RKO (cell line): ENCODE measurements around the gene EOGT.

Source experiments
- DNase-seq: peaks from one replicate; pipeline ENCODE4 v3.0.0-alpha.2; 2016; ENCODE audit warnings: low spot score

The EOGT gene

DNA sequence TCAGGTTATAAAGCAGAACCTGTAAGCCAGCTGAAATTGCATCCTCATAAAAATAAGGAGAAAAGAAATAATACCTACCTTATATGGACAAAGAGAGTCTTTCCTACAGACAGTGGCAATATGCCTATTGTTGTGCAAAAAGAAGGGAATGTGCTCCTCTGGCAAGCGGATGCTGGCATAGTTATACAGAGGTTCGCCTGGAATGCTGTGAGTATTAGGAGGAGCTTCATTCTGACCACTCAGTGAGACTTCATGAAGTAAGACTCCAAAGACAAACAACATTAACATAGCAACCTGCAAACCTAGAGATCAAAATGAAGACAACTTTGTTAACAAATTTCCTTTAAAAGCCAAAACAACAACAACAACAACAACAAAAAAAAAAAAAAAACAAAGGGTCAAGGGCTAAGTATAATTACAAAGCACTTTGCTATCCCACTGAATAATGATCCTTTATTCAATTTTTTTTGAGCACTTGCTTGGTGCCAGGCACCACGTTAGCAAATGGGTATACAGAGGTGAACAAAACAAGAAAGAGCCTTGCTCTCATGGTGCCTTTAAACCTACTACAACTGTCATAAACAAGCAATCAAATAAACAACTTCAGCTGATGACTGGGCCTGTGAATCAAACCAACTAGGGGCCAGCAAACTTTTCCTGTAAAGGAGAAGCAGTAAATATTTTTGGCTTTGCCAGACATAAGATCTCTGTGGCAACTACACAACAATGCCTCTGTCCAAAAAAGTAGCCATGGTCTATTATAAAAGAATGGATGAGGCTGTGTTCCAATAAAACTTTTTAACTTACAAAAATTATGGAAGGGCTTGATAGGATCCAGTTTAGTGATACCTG lies 3.7 kb downstream of the EOGT start:
- DNase-seq = no peak

DNA sequence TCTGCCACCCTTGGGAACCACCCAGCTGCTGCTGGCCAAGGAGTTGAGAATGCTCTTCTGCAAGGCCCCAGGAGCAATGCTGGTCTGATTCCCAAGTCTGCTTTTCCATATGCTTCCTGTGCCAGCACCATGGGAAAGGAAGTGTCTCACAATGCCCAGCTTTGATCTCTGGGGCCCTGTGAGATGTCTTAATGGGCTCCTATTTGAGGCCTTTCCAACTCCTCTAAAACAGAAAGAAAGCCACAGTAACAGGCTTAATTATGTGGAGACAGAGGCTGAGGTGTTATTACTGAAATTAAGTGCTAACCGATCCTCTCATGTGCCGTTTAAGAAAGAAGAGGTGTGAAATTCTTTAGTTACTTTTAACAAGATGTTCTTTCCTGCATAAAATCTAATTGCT lies 4.5 kb downstream of the EOGT start:
- DNase-seq = no peak

DNA sequence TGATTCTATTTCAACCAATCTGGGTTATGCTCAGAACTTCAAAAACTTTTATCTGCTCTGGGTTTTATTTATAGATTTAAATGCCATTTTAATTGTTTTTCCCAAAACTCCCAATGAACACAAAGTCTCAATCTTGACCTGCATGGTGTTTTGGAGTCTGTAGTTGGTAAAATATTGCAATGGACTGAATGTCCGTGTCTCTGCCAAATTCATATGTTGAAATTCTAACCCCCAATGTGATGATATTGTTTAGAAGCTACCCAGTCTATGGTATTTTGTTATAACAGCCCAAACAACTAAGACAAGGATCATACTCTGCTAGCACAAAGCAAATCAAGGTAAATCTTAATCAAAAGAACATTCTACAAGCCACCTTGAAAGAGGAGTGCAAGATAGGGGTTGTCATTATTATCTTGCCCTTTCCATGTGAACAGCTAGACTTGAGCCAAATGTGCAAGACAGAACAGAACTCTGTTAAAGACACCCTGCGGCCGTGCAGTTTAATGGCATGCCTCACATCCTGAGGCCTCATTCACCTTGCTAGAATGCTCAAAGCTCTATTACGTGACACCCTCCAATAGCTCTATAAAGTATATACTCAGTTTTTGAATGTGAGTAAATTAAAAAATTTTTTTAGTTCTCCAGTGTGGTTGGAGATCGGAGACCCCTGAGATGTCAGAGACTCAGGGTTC lies 7.5 kb downstream of the EOGT start:
- DNase-seq = no peak

DNA sequence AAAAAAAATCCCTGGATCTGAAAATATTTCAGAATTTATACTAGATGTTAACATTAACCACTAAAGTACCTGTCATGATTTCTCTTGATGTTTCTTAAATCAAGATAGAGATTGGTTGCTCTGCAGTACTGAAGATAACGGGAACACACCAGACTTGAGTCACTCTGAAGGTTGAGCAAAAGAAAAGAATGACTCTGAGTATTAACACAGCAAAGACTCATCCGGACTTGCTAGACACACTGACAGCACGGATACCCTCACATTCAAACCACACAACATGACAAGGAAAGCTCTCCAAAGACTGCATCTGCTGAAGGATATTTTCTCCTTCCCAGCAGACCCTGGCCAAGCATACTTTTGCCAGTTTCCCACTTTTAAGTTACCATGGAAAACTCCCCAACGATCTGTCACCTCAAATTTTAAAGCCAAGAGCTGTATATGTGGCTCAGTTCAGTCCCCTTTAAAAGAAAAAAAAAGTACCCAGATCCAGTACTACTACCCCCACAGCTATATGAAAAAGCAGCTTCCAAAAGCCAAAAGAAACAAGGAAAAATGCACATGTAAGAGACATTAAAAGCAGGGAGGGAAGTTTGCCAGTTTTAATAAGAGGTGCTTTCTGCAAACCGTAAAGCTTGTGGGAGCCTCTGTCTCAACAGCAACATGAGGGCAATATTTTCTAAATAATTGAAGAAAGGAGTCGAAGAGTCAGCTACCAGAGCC lies 8.3 kb downstream of the EOGT start:
- DNase-seq = no peak

DNA sequence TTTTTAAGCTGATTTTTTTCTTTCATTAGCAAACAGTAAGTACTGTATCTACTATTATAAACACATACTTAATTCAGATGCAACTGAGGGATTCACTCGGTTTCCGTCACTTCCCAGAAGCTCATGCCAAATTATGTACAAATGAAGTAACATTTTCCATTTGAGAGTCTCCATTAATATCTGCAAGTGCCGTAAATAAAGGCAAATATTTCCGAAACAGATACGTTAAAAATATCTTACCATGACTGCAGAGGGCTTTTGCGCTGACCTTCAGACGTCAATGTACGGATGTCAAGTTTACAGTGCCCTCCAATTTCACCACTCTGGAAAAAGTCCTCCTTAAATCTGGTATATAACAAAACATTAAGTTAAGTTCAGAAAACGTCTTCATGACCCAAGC lies 9.3 kb downstream of the EOGT start:
- DNase-seq = no peak

DNA sequence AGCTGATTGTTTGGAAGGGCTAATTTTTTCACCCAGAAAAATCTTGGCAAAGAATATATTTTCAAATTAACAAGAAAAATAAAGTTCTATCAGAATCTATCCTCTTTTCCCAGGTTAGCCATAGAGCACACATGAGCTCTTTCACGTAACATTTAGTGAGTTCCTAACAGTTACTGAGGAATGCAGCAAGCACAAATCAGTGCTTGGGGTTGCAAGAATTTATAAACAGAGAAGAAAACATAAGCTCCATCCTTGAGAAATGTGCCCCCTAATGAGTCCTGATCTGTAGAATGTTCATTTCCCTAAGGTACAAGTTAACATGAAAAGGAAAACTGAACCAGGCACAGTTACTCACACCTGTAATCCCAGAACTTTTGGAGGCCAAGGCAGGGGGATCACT lies 13.9 kb downstream of the EOGT start:
- DNase-seq = no peak

DNA sequence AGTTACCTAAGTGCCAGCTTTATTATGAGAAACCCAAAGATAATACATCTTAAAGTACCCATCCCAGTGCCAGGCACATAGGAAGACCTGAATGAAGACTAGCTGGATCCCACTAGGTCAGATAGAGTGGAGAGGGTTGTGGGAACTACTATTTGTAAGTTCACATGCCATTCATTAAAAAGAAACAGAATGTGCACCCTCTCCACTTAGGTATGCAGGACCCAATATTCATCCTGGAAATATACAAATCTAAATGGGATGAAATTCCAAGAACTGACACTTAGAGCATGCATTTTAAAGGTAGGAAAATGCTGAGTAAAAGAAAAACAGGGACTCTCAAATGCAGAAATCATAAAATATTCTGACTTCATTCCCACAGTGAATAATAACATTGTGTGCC lies 14.3 kb downstream of the EOGT start:
- no peak for DNase-seq

DNA sequence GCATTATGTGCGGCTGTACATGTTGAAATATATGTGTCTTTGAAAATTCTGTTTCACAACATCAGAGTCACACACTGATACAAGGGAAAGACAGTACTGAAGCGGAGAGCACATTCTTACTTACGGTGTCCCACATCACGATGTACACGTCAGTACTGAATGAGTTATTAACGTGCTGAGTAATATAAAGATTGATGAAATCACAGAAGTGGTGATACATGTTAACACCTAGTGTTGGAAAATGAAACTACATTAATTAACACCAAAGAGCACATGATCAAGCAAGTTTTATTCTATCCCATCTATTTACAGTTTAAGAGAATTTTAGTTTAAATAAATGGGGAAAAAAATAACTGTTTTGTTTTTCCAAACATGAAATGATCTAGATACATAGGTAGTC lies 15.6 kb downstream of the EOGT start:
- DNase-seq = peak; percentile 55

DNA sequence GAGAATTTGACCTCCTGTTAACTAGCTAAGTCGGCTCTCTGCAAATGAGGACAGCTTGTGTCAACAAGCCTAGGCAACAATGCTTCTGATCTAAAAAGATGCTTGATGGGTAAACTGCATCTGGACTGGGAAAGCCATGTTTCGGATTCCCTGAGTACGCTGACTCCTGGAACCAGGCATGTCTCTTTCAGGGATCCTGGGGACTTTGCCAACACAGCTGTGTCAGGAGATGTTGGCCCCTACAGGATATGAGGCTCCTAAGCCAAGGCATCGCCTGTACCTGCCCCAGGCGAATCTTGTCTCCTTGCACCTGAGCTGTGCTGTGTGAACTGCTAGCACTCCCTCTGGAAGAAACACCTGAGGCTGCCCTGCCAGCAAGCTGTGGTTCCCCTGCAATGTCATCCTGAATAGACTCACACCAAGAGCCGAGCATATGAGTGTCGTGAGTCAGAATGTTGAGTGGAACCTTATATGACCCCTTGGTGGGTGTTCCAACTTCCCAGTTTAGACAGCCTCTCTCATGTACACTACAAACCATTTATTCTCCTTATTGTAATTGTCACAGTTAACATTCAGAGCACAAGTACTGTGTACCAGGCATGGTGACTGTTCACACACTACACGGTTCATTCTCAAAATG lies 17.0 kb downstream of the EOGT start:
- no peak for DNase-seq

DNA sequence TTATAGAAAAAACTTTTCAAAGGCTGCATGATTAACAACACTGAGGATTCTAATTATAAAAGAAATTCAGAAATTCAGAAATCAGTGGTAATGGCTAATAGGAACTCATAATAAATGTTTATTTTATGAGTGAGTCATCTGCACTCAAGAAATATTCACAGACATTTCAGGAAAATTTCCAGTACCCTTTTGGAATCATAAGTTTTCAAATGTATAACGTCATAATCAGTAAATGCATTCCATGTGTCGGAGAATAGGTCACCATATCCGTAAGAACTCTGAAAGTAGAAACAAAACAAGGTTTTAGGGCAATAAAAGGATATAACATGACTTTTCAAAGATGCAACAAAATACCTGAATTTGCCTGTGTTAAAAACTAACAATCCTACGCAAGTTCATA lies 24.7 kb downstream of the EOGT start:
- no peak for DNase-seq

DNA sequence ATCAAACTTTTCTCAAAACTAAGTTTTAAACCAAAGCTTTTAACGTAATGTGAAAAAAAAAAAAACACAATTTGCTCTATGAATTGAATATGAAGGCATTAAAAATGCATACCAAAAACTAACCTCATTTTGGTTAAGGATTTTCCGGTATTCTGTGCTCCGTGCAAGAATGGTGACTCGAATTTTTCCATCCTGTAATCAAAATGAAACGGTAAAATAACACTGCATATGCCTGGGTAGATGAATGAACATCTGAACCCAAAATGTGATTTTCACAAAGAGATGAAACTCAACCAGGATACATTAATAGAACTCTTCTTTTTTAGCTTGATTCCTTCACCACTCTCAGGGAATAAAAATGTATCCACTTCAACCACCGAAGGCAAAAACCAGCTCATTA lies 26.2 kb downstream of the EOGT start:
- no peak for DNase-seq

DNA sequence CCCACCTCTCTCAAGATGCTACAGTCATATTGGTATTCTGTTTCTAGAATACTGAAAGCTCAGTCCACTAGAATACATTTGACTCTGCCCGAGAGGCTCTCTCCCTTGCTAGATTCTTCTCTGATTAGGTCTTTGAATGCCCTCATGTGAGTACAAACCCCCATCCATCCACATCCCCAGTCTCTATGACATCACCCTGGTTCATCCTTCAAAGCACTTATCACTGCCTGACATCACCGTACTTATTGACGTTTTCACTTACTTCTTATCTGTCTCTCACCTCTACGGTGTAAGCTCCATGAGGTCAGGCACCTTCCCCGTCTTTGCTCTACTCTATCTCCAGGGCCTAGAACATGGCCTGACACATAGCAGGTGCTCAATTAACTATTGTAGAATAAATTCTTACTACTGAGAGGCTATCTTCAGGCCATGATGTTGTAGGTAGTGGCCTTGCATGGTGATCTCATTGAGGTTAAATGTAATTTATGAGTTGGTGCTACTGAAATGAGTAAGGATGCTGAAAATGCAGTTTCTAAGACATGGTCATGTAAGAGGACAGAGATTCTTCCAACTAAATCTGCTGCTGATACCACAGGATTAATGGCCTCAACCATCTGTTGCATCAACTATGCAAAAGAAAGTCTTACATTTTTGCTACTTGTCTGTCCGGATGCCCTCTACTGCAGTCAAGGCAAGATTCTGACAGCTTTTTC lies 26.8 kb downstream of the EOGT start:
- DNase-seq = no peak

DNA sequence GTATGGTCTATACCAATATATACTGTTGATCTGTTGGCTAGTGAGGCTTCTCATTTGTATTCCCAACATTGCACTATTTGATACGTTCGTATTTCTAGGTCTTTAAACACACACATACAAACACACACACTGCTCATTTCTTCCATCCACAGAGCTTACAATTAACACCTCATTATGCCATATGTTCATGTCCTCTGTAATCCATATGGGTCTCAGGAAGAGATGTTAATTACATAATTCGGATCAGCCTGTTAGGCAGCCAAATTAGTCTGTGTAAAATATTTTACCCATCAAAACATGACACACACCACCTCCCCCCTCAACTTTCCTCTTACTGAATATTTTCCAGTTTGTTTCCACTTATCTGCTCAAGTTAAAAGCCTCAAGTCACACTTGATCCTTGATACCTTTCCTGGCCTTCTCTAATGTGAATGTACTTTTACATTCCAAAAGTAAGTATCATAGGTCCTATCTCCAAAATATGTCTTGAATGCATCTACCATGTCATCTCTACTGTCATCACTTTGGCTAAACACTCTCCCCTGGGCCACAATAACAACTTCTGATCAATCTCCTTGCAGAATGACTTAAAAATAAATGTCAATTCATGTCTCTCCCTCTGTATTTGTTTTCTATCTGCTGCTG lies 28.2 kb downstream of the EOGT start:
- no peak for DNase-seq

DNA sequence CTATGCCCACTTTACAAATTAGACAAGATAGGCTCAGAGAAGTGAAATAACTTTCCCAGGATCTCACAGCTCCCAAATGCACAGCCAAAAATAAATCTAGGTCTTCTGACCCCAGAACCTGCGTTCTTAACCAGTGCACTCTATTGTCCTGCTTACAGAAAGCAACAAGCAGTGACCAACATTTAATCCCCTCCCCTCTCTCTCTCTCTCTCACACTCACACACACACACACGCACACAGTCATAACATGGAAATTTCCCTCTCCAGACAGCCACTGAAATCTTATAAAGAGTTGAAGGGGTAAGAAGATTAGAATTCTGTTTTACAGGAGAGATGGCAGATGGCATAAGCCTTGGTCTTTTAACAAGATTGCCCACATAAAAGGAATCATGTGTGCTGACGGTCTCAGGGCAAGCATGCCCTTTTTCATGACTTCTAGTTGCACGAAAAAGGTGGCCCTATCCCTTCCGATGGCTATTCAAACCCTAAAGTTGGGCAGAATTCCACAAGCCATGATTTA lies 29.4 kb downstream of the EOGT start:
- DNase-seq = no peak

DNA sequence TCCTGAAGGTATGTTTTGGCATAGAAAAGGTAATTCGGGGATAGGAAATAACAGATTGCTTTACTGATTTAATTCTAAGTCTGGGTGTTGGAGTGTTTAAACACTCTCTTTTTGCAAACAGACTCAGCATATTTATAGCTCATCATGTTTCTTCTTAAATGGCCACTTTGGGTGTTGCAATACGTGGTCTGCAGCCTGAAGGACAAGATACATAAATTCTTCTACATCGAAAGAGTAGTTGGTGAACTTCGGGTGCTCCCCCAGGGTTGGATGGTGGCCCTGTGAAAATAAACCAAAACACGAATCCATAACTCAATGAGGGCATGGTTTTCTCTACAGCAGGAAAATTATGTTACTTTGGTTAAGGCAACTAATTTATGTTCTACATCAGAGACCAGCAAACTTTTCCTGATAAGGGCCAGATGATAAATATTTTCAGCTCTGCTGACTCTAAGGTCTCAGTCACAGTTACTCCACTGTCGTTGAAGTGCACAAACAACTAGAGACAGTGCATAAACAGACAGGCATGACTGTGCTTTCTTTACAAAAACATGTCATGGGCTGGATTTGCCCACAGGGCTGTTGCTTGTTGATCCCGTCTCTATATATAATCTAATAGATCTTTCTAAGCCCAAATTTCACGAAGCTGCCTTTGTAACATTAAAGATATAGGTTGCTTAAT lies 35.9 kb downstream of the EOGT start:
- no peak for DNase-seq

DNA sequence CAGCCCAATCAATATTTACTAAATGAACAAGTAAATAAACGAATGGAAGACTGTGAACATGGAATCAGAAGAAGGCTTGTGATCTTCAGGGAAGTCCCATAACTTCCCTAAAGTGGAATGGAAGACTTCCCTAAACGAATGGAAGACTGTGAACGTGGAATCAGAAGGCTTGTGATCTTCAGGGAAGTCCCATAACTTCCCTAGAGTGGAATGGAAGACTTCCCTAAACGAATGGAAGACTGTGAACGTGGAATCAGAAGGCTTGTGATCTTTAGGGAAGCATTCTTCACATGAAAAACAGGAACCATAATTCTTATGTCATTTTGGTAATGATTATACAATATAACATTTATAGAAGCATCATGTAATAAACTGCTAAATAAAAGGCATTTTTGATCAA lies 38.8 kb downstream of the EOGT start:
- no peak for DNase-seq

DNA sequence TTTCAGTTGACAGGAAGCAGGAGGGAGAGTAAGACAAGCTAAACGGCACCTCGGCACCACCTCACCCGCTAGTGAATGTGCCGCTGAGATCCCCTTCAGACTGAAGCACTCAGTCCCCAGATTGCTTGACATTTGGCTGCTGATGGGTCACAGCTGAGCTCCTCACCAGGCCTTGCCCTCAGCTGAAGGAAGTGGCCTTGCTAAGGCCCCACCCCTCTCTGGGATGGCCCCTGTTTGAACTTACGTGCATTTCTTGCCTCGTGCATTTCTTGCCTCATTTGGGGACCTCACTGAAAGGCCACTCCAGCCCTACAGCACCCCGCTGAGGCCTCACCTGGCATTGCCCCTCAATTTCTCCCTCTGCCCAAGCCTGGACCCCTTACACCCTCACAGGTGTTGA lies 39.8 kb downstream of the EOGT start:
- DNase-seq = no peak

DNA sequence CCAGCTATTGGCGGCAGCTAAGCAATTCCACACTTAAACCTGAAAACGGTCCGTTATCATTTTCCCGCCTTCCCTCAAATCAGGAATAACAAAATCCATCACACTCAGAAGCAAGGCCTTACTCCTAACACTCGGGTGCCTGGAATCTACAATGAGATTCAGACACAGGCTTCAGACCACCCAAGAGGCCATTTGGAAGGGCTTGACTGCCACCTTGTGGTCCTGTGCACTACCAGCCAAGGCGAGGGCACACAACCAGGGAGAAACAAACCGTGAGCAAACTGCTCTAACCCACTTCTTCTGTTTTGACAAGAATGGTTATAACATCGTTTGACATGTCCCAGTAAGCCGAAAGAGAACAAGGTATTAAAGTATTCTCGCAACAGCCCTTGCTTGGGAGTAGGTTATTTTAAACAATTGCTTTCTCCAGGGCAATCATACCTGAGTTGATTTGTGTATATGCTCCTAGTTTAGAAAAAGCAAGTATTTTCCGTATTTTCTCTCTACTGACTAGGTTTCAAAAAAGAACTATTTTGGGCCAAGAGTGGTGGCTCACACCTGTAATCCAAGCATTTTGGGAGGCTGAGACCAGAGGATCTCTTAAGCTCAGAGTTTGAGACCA lies 41.0 kb downstream of the EOGT start:
- peak; percentile 55 for DNase-seq

DNA sequence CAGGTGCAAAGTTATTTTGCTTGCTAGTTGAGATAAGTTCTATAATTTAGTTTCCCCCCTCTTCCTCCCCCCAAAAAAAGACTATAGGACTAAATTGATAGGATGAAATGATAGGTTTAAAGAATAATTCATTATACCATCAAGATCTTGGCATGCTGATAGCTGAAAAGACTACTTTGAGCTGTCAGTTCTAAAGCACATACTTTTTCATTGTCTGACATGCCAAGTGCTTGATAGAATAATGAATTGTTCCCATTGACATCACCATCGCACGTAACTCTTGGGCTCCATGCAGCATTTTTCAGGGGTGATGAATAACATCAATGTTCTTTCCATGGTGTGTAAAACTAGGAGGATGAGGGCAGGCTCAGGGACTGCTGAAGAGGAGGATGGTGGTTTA lies 48.8 kb downstream of the EOGT start:
- no peak for DNase-seq

DNA sequence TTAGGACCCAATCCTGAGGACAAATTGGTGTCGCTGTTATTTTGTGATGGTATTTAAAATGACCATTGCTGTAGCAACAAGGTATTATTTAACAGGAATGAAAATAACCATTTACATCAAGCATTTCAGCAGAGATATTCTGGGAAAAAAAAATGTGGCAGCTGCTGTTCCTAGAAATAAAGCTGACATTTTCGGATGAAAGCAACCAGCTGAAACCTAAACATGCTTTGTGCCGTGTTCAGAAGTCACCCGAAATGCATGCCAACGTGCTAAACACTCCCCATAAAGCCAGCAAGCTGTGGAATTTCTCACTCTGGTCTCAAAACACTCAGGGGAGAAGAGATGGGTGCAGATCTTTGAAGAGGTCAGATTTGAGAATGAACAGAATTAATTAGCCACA lies 49.6 kb downstream of the EOGT start:
- no peak for DNase-seq
